ENCODE results near the gene MFSD6.

GRCh38 chr2:190460487-190460886, 52.3 kb downstream of the MFSD6 start:
- TF ChIP-seq ZNF512 (CRISPR knock-in tag; IDR thresholded peaks at IDR 0.05; ENCODE audit: borderline replicate concordance): no peak
- TF ChIP-seq CTCF (IDR thresholded peaks at IDR 0.05): no peak
- TF ChIP-seq GABPB1 (CRISPR knock-in tag; IDR thresholded peaks at IDR 0.05): no peak
